ENCODE data around the gene YRDC. TPM values are rescaled to one million over a fixed set of nuclear protein-coding genes. Genes with fewer than 3 reads are reported as not detected.
A peak's percentile ranks its signal among the peaks of the same experiment; 100 is the strongest.

YRDC gene
- total and polyA plus RNA-seq, 9 of the 15 experiments (the other 6 are each of a cell fraction or from before 2014, with no cell fraction given), result 11.1 to 58.5 (median 49.8) TPM

DNA sequence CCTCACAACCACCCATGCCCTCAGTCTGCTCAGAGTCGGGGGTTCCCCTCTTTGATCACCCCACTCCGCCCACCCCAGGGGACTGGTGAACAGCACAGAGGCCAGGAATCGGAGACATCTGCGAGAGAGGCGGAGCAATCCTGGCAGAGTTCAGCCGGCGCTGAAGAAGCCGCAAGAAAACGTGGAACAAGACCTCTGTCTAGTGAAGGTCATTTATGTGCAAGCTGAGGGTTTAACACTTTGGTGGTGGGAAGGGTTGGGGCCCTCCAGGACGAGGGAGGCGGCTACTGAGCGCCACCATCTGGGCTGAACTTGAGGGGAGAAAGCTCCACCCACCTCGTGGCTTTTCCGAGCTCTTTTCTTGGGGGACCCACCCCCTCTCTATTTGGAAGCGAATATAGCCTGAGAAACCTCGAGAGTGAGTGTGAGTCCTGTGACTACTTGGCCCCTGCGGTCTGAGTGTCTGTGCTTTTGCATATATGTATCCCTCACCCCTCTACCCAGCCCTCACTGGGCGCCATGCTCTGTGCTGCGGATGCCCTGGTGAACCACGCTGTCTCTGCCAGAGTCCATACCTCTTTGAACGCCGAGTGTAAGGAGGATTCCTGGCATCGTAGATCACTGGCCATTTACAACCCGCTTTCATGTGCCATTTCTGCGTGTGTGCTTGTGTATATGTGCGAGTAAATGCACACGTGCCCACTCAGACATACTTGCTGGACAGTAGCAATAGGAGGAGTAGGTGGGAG is 41.9 kb downstream of the YRDC start (continued):
- TF ChIP-seq RERE (CRISPR knock-in tag; IDR thresholded peaks at IDR 0.05; ENCODE audit: borderline replicate concordance) (no peak), MAZ (CRISPR knock-in tag; conservative IDR thresholded peaks at IDR 0.05 in 1 of 2, IDR thresholded peaks at IDR 0.05 in 1 of 2) (0 out of 4 replicates have a peak, but pooled peaks of 1 of the 2 experiments have one; percentile 20), TEAD4 (IDR thresholded peaks at IDR 0.05; ENCODE audit: low read length) (no peak), TEAD4 (CRISPR knock-in tag; IDR thresholded peaks at IDR 0.05; ENCODE audit: borderline replicate concordance) (no peak), CCAR2 (IDR thresholded peaks at IDR 0.05; ENCODE audit: low read depth, low read length) (no peak), NFE2 (IDR thresholded peaks at IDR 0.05; ENCODE audit: low read depth) (no peak), HCFC1 (IDR thresholded peaks at IDR 0.05; ENCODE audit: low read depth, low read length) (no peak), BDP1 (IDR thresholded peaks at IDR 0.05; ENCODE audit: insufficient read depth, insufficient read length) (no peak), ZNF717 (CRISPR knock-in tag; IDR thresholded peaks at IDR 0.05) (no peak), HDAC6 (IDR thresholded peaks at IDR 0.05; ENCODE audit: low read depth, low read length) (no peak), MAFK (IDR thresholded peaks at IDR 0.05; ENCODE audit: low read length) (no peak), NR4A1 (CRISPR knock-in tag; IDR thresholded peaks at IDR 0.05) (no peak), NR4A1 (tag; IDR thresholded peaks at IDR 0.05) (no peak), ZNF507 (tag; conservative IDR thresholded peaks at IDR 0.05) (no peak), RHOXF2B (CRISPR knock-in tag; conservative IDR thresholded peaks at IDR 0.05) (no peak), TGIF2 (CRISPR knock-in tag; IDR thresholded peaks at IDR 0.05) (no peak)
- TF ChIP-seq, protein P1, sequence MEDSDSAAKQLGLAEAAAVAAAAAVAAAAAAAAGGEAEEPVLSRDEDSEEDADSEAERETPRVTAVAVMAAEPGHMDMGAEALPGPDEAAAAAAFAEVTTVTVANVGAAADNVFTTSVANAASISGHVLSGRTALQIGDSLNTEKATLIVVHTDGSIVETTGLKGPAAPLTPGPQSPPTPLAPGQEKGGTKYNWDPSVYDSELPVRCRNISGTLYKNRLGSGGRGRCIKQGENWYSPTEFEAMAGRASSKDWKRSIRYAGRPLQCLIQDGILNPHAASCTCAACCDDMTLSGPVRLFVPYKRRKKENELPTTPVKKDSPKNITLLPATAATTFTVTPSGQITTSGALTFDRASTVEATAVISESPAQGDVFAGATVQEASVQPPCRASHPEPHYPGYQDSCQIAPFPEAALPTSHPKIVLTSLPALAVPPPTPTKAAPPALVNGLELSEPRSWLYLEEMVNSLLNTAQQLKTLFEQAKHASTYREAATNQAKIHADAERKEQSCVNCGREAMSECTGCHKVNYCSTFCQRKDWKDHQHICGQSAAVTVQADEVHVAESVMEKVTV (CRISPR knock-in tag; IDR thresholded peaks at IDR 0.05), result no peak
- TF ChIP-seq, protein P2, sequence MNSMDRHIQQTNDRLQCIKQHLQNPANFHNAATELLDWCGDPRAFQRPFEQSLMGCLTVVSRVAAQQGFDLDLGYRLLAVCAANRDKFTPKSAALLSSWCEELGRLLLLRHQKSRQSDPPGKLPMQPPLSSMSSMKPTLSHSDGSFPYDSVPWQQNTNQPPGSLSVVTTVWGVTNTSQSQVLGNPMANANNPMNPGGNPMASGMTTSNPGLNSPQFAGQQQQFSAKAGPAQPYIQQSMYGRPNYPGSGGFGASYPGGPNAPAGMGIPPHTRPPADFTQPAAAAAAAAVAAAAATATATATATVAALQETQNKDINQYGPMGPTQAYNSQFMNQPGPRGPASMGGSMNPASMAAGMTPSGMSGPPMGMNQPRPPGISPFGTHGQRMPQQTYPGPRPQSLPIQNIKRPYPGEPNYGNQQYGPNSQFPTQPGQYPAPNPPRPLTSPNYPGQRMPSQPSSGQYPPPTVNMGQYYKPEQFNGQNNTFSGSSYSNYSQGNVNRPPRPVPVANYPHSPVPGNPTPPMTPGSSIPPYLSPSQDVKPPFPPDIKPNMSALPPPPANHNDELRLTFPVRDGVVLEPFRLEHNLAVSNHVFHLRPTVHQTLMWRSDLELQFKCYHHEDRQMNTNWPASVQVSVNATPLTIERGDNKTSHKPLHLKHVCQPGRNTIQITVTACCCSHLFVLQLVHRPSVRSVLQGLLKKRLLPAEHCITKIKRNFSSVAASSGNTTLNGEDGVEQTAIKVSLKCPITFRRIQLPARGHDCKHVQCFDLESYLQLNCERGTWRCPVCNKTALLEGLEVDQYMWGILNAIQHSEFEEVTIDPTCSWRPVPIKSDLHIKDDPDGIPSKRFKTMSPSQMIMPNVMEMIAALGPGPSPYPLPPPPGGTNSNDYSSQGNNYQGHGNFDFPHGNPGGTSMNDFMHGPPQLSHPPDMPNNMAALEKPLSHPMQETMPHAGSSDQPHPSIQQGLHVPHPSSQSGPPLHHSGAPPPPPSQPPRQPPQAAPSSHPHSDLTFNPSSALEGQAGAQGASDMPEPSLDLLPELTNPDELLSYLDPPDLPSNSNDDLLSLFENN (IDR thresholded peaks at IDR 0.05; ENCODE audit: low read depth in 2 of 2, low read length in 2 of 2), result no peak
